ENCODE data around the gene OR2T10.

DNA sequence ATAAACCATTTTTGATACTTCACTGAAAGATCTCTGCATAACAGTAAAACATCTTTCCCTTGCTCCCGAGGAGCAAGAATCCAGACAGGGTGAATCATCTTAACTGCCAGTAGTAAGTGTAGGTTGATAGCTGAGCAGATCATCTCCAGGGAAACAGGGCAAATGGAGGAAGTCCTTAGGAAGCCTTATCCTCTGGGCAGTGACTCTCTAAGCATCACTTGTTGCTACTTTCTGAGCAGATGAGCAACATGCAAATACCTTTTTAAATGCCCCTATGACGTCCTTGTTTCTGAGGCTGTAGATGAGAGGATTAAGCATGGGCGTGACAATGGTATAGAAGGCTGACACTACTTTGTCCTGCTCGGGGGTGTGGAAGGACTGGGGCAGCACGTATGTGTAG lies 28.5 kb upstream of the OR2T10 start:
- TF ChIP-seq POLR2A (IDR thresholded peaks at IDR 0.05): no peak
- TF ChIP-seq, protein P1, sequence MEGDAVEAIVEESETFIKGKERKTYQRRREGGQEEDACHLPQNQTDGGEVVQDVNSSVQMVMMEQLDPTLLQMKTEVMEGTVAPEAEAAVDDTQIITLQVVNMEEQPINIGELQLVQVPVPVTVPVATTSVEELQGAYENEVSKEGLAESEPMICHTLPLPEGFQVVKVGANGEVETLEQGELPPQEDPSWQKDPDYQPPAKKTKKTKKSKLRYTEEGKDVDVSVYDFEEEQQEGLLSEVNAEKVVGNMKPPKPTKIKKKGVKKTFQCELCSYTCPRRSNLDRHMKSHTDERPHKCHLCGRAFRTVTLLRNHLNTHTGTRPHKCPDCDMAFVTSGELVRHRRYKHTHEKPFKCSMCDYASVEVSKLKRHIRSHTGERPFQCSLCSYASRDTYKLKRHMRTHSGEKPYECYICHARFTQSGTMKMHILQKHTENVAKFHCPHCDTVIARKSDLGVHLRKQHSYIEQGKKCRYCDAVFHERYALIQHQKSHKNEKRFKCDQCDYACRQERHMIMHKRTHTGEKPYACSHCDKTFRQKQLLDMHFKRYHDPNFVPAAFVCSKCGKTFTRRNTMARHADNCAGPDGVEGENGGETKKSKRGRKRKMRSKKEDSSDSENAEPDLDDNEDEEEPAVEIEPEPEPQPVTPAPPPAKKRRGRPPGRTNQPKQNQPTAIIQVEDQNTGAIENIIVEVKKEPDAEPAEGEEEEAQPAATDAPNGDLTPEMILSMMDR (IDR thresholded peaks at IDR 0.05): no peak
